MCF 10A (cell line): ENCODE data around the gene STK17A. TPM values are rescaled to one million over a fixed set of nuclear protein-coding genes. Genes with fewer than 3 reads are reported as not detected.

Source experiments
- BruUV-seq: library from RNA; stranded (reverse); fragments of 400-500 nt; replicated peaks from 2 replicates; lab custom pipeline; 2021; lab: Mats Ljungman, UMichigan
- CTCF ChIA-PET: fragments of 300-600 bp; sonication (Branson Sonifier 250); formaldehyde crosslinking; extraction: SDS; loops from one replicate; lab custom pipeline; 2021; ENCODE audit warnings: antibody characterized with exemption, inconsistent platforms; lab: Yijun Ruan, JAX
- POLR2A ChIA-PET: fragments of 300-600, 350-650 bp; sonication (Branson Sonifier 250); formaldehyde crosslinking; extraction: SDS; loops from one replicate; lab custom pipeline; 2020; ENCODE audit warnings: antibody characterized with exemption, inconsistent platforms; lab: Yijun Ruan, JAX
- DNase-seq: peaks from one replicate; pipeline ENCODE4 v3.0.0-alpha.2; 2018; ENCODE audit not compliant: unreplicated experiment
- H3K27ac Mint-ChIP-seq: one replicate; pipeline ENCODE4 v1.8.0; 2022; ENCODE audit warnings: mild to moderate bottlenecking, low read depth, mixed read lengths; ENCODE audit not compliant: unreplicated experiment
- H3K27me3 Mint-ChIP-seq: one replicate; pipeline ENCODE4 v1.8.0; 2022; ENCODE audit warnings: mixed read lengths; ENCODE audit not compliant: insufficient read depth, unreplicated experiment
- H3K36me3 Mint-ChIP-seq: one replicate; pipeline ENCODE4 v1.8.0; 2022; ENCODE audit warnings: mild to moderate bottlenecking, moderate library complexity, mixed read lengths; ENCODE audit not compliant: insufficient read depth, unreplicated experiment
- H3K4me1 Mint-ChIP-seq: one replicate; pipeline ENCODE4 v1.8.0; 2022; ENCODE audit warnings: mixed read lengths; ENCODE audit not compliant: insufficient read depth, unreplicated experiment
- H3K4me3 Mint-ChIP-seq: one replicate; pipeline ENCODE4 v1.8.0; 2022; ENCODE audit warnings: mild to moderate bottlenecking, moderate library complexity, mixed read lengths; ENCODE audit not compliant: unreplicated experiment
- H3K9me3 Mint-ChIP-seq: one replicate; pipeline ENCODE4 v1.8.0; 2022; ENCODE audit warnings: mixed read lengths; ENCODE audit not compliant: unreplicated experiment
- intact Hi-C: fragments of 100-400 bp; cut with micrococcal nuclease; formaldehyde crosslinking; loops from 2 replicates; pipeline ENCODE4 v1.14.1; 2022
- total RNA-seq: library from RNA; stranded (reverse); gene quantifications from 2 replicates; pipeline ENCODE4 v1.2.3, GENCODE V29; 2022
- TF ChIP-seq, protein P1 (sequence below): fragments of 200-600 bp; IDR thresholded peaks from one replicate; pipeline ENCODE4 v1.8.0; 2022; ENCODE audit warnings: antibody characterized with exemption, mild to moderate bottlenecking; ENCODE audit not compliant: unreplicated experiment

STK17A gene
- total RNA-seq, 1 experiment from 2014 or later: 51.6 TPM

GRCh38 chr7:43664681-43665080 is 81.8 kb downstream of the STK17A start:
- Mint-ChIP-seq H3K36me3 (peaks cover 9% of the 10 kb centered on the region), H3K9me3 (no peaks in the 10 kb centered on the region), H3K27me3 (no peaks in the 10 kb centered on the region), H3K4me3 (no peak overlapping the region), H3K4me1 (peaks cover 18% of the 10 kb centered on the region), H3K27ac (no peak overlapping the region)
- POLR2A ChIA-PET: interaction anchor here (1.1 kb wide), 1 partner anchor 18 kb away, joined by 3 read pairs; no protein-coding TSS in a partner anchor
- intact Hi-C loops: no loop called here
- TF ChIP-seq, protein P1, sequence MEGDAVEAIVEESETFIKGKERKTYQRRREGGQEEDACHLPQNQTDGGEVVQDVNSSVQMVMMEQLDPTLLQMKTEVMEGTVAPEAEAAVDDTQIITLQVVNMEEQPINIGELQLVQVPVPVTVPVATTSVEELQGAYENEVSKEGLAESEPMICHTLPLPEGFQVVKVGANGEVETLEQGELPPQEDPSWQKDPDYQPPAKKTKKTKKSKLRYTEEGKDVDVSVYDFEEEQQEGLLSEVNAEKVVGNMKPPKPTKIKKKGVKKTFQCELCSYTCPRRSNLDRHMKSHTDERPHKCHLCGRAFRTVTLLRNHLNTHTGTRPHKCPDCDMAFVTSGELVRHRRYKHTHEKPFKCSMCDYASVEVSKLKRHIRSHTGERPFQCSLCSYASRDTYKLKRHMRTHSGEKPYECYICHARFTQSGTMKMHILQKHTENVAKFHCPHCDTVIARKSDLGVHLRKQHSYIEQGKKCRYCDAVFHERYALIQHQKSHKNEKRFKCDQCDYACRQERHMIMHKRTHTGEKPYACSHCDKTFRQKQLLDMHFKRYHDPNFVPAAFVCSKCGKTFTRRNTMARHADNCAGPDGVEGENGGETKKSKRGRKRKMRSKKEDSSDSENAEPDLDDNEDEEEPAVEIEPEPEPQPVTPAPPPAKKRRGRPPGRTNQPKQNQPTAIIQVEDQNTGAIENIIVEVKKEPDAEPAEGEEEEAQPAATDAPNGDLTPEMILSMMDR: no peak
- no peak for DNase-seq
- CTCF ChIA-PET: interaction anchor here (0.6 to 0.8 kb wide), 3 partner anchors 9 to 174 kb away, joined by 3 read pairs; no protein-coding TSS in a partner anchor
- no TSS peak for BruUV-seq

GRCh38 chr7:43666938-43667337 is 84.0 kb downstream of the STK17A start:
- peaks cover 8% of the 10 kb centered on the region for H3K4me1 Mint-ChIP-seq
- TF ChIP-seq, protein P1: no peak
- ChIA-PET POLR2A (no interaction called here), CTCF (interaction anchor here (1.4 kb wide), 1 partner anchor 33 kb away, joined by 4 read pairs; no protein-coding TSS in a partner anchor)
- H3K27me3 Mint-ChIP-seq: no peaks in the 10 kb centered on the region
- no peak overlapping the region for H3K27ac Mint-ChIP-seq
- intact Hi-C loops: no loop called here
- no peak for DNase-seq
- H3K4me3 Mint-ChIP-seq: no peak overlapping the region
- BruUV-seq: no TSS peak
- H3K36me3 Mint-ChIP-seq: peaks cover 13% of the 10 kb centered on the region
- peaks cover 3% of the 10 kb centered on the region for H3K9me3 Mint-ChIP-seq

GRCh38 chr7:43668035-43668434 is 85.1 kb downstream of the STK17A start:
- Mint-ChIP-seq H3K27ac (no peak overlapping the region), H3K27me3 (no peaks in the 10 kb centered on the region), H3K36me3 (peaks cover 7% of the 10 kb centered on the region), H3K4me1 (peaks cover 8% of the 10 kb centered on the region), H3K4me3 (no peak overlapping the region), H3K9me3 (peaks cover 6% of the 10 kb centered on the region)
- DNase-seq: no peak
- no TSS peak for BruUV-seq
- intact Hi-C loops: no loop called here
- TF ChIP-seq, protein P1: no peak
- ChIA-PET POLR2A (interaction anchor here (1.9 kb wide), 1 partner anchor 20 kb away, joined by 11 read pairs; no protein-coding TSS in a partner anchor), CTCF (interaction anchor here (0.7 kb wide), 1 partner anchor 62 kb away, joined by 3 read pairs; no protein-coding TSS in a partner anchor)

- peaks cover 7% of the 10 kb centered on the region for H3K36me3 Mint-ChIP-seq
- no TSS peak for BruUV-seq
- peaks cover 6% of the 10 kb centered on the region for H3K9me3 Mint-ChIP-seq
- no peak overlapping the region for H3K4me3 Mint-ChIP-seq
- intact Hi-C loops: no loop called here
- H3K4me1 Mint-ChIP-seq: peaks cover 11% of the 10 kb centered on the region
- CTCF ChIA-PET: interaction anchor here (0.6 to 0.7 kb wide), 2 partner anchors 29 to 30 kb away, joined by 3 read pairs; no protein-coding TSS in a partner anchor
- TF ChIP-seq, protein P1: no peak
- DNase-seq: no peak
- no peaks in the 10 kb centered on the region for H3K27me3 Mint-ChIP-seq
- POLR2A ChIA-PET: interaction anchor here (1.0 to 1.9 kb wide), 3 partner anchors 21 to 85 kb away, joined by 3 to 11 read pairs (median 11); no protein-coding TSS in a partner anchor
- H3K27ac Mint-ChIP-seq: peak overlapping the region; percentile 83
Observed at GRCh38 chr7:43669286-43670081, 86.6 kb downstream of the STK17A start.
